PFSK-1 (cell line): ENCODE measurements around the gene CD48.

Experiments
- FOXP2 ChIP-seq: optimal IDR thresholded peaks from 2 replicates; pipeline ENCODE3; 2011; ENCODE audit warnings: borderline replicate concordance, control low read depth, inconsistent platforms; ENCODE audit not compliant: insufficient read depth; ENCODE audit errors: extremely low read length, extremely low read depth
- POLR2AphosphoS5 ChIP-seq: IDR thresholded peaks from 2 replicates; pipeline ENCODE4 v1.6.1; 2012; ENCODE audit warnings: low read depth, mild to moderate bottlenecking, control low read depth, low read length, moderate library complexity
- SIN3A ChIP-seq: IDR thresholded peaks from 2 replicates; pipeline ENCODE4 v1.6.1; 2012; ENCODE audit warnings: mild to moderate bottlenecking, low read length, moderate library complexity, borderline replicate concordance; ENCODE audit not compliant: insufficient read depth
- TAF1 ChIP-seq: IDR thresholded peaks from 2 replicates; pipeline ENCODE4 v1.6.1; 2012; ENCODE audit warnings: low read length, control low read depth, borderline replicate concordance; ENCODE audit not compliant: insufficient read depth
- TF ChIP-seq, protein P1 (sequence below), 2 experiments: IDR thresholded peaks; 2 replicates each; pipeline versions ENCODE4 v1.6.1 to v1.8.0; 2011 to 2012; ENCODE audit warnings: low read depth in 2 of 2, low read length in 2 of 2, control low read depth in 1 of 2, inconsistent platforms in 1 of 2, mild to moderate bottlenecking in 1 of 2, moderate library complexity in 1 of 2; ENCODE audit not compliant: insufficient read depth in 1 of 2

The CD48 gene

DNA sequence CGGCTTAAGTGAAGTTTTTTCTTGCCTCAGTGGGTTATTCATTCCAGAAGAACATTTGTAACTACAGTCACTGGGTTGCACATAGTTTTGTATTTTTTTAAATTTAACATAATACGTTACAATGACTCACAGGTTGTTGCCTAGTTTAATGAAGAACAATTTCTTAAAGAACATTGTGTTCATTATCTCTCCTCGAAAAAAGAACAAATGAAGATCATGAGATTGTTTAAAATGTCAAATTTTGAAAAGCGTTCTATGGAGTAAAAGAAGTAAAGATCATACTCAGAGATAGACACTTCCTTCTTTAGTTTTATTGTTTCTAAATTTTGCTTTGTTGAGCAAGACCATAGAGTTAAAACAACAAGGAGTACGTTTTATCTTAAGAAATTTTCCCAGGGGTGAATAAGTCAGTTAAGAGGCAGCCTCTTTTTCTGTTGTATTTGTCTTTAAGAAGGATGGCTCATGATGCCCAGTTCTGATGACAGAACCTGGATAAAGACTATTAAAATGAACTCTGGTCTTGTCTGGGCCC lies 54.3 kb downstream of the CD48 start:
- no peak for TF ChIP-seq FOXP2
- TF ChIP-seq, protein P1, sequence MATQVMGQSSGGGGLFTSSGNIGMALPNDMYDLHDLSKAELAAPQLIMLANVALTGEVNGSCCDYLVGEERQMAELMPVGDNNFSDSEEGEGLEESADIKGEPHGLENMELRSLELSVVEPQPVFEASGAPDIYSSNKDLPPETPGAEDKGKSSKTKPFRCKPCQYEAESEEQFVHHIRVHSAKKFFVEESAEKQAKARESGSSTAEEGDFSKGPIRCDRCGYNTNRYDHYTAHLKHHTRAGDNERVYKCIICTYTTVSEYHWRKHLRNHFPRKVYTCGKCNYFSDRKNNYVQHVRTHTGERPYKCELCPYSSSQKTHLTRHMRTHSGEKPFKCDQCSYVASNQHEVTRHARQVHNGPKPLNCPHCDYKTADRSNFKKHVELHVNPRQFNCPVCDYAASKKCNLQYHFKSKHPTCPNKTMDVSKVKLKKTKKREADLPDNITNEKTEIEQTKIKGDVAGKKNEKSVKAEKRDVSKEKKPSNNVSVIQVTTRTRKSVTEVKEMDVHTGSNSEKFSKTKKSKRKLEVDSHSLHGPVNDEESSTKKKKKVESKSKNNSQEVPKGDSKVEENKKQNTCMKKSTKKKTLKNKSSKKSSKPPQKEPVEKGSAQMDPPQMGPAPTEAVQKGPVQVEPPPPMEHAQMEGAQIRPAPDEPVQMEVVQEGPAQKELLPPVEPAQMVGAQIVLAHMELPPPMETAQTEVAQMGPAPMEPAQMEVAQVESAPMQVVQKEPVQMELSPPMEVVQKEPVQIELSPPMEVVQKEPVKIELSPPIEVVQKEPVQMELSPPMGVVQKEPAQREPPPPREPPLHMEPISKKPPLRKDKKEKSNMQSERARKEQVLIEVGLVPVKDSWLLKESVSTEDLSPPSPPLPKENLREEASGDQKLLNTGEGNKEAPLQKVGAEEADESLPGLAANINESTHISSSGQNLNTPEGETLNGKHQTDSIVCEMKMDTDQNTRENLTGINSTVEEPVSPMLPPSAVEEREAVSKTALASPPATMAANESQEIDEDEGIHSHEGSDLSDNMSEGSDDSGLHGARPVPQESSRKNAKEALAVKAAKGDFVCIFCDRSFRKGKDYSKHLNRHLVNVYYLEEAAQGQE (IDR thresholded peaks at IDR 0.05; ENCODE audit: insufficient read depth in 1 of 2, low read depth in 2 of 2, low read length in 2 of 2), result no peak
- no peak for TF ChIP-seq TAF1
- no peak for TF ChIP-seq POLR2AphosphoS5
- no peak for TF ChIP-seq SIN3A

DNA sequence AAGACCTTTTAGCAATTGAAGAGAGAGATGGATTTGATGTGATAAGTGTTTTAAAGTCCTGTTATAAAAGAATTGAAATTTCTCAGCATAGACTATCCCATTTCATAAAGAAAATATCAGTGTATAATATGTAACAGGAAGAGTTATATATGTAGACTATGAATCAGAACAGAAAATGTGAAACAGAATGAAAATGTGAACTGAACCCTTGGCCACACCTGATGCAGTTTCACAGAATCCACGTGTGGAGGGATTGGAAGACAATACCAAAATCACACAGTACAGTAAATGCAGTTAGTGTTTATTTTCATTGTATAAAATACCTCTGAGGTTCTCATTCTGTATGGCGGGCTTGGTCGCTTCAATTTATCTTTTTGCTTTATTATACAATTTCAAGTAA lies 54.9 kb downstream of the CD48 start:
- TF ChIP-seq POLR2AphosphoS5, result no peak
- TF ChIP-seq FOXP2, result no peak
- TF ChIP-seq TAF1, result no peak
- no peak for TF ChIP-seq SIN3A
- TF ChIP-seq, protein P1 (IDR thresholded peaks at IDR 0.05; ENCODE audit: insufficient read depth in 1 of 2, low read depth in 2 of 2, low read length in 2 of 2), result no peak

DNA sequence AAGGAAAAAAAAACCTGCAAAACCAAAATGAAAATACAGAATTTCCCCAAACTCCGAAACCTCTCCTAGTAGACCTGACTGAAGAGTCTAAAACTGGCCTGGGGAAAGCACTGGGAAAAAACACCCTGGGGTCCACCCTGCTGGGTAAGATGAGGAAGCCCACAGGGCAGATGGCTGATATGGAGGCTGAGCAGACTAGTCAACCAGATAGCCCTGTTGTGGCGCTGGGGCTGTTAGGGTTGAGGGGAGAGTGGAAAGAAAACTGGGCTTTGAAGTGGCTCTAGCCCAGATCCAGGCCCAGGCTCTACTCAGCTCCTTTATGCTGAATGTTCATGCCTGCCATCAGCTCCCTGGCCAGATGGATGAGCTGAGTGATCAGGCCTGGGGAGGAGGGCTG lies 58.0 kb downstream of the CD48 start:
- TF ChIP-seq, protein P1 (IDR thresholded peaks at IDR 0.05; ENCODE audit: insufficient read depth in 1 of 2, low read depth in 2 of 2, low read length in 2 of 2), result no peak
- TF ChIP-seq SIN3A, result no peak
- TF ChIP-seq POLR2AphosphoS5, result no peak
- no peak for TF ChIP-seq FOXP2
- TF ChIP-seq TAF1, result no peak

DNA sequence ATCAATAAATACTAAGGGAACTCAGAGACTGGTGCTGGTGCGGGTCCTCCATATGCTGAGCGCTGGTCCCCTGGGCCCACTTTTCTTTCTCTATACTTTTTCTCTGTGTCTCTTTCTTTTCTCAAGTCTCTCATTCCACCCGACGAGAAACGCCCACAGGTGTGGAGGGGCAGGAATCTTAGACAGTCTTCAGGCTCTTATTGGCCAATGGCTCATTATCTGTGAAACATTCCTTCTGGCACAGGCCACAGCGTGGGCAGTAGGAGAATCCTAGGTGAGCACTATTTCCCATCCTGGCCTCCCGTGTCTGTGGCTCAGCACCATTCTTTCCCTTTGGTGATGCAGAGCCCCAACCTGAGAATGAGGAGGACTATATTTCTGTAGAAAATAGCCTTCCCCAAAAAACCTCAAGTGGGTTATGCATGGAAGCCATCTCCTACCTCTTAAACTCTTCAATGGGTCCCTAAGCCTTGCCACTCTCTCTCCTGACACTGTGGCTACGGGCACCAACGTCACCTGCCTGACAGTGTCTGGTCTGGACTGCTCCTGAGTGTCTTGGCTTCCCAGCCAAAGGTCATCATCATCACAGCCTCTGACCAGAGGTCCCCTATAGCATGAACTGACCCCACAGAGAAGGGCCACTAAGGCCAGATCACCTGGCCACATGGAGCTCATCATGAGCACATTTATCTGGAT lies 58.5 kb downstream of the CD48 start:
- TF ChIP-seq SIN3A, result no peak
- TF ChIP-seq POLR2AphosphoS5, result no peak
- no peak for TF ChIP-seq TAF1
- TF ChIP-seq, protein P1 (IDR thresholded peaks at IDR 0.05; ENCODE audit: insufficient read depth in 1 of 2, low read depth in 2 of 2, low read length in 2 of 2), result no peak
- no peak for TF ChIP-seq FOXP2
